Fibroblast of pulmonary artery (primary cell): ENCODE results near the gene TMPRSS5.
"Not testable (repeated sequence)": the region's sequence is repeated elsewhere in the genome, so short reads cannot be mapped to it uniquely, and the experiment has no call there.

Experiments used
- DNase-seq: peaks from one replicate; pipeline ENCODE4 v3.0.0-alpha.2; 2010; ENCODE audit warnings: low read depth
- H3K4me3 ChIP-seq: replicated peaks from 2 replicates; pipeline ENCODE4 v1.5.1; 2011; ENCODE audit warnings: low read depth, mild to moderate bottlenecking, control low read depth, low read length, moderate library complexity
- TF ChIP-seq, protein P1 (sequence below): IDR thresholded peaks from 2 replicates; pipeline ENCODE4 v1.5.1; 2011; ENCODE audit warnings: mild to moderate bottlenecking, control low read depth, low read length, inconsistent platforms; ENCODE audit errors: missing control alignments

TMPRSS5 gene

DNA sequence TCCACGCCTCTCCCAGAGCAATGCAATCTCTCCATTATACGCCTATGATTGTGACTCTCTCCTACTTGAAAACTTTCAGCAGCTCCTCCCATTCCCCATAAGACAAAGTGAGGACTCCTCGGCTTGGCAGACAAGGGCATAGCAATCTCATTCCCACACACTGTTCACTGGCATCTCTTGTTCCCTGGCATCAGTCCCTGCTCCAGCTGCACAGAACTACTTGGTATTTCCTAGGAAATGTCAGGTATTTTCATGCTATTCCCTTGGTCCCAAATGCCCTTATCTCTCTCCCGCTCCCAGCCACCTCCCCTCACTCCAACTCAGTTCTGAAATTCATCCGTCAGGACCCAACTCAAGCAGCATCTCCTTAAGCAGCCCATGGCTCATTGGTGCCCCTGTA is 28.4 kb downstream of the TMPRSS5 start:
- TF ChIP-seq, protein P1, sequence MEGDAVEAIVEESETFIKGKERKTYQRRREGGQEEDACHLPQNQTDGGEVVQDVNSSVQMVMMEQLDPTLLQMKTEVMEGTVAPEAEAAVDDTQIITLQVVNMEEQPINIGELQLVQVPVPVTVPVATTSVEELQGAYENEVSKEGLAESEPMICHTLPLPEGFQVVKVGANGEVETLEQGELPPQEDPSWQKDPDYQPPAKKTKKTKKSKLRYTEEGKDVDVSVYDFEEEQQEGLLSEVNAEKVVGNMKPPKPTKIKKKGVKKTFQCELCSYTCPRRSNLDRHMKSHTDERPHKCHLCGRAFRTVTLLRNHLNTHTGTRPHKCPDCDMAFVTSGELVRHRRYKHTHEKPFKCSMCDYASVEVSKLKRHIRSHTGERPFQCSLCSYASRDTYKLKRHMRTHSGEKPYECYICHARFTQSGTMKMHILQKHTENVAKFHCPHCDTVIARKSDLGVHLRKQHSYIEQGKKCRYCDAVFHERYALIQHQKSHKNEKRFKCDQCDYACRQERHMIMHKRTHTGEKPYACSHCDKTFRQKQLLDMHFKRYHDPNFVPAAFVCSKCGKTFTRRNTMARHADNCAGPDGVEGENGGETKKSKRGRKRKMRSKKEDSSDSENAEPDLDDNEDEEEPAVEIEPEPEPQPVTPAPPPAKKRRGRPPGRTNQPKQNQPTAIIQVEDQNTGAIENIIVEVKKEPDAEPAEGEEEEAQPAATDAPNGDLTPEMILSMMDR, result no peak
- no peak for DNase-seq
- no peak overlapping the region for H3K4me3 ChIP-seq

DNA sequence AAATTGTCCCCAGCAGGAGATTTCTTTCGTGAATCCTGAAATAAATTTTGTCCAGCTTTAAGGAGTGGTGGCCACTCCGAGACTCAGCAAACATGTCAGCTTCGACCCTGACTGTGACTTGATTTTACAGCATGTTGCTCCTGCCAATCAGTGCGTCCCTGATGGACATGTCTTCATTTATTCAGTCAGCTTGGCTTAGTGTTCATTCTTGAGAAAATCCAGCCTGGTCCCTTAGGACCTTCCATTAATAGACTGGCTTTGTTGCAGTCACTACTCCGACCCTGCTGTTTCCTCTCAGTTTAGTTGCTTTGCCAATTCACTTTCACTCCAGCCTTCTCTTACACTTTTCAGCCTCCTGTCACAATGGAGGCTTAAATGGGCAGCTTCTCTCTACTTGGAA is 30.5 kb downstream of the TMPRSS5 start:
- TF ChIP-seq, protein P1, result no peak
- H3K4me3 ChIP-seq, result no peak overlapping the region
- DNase-seq, result peak; percentile 20

DNA sequence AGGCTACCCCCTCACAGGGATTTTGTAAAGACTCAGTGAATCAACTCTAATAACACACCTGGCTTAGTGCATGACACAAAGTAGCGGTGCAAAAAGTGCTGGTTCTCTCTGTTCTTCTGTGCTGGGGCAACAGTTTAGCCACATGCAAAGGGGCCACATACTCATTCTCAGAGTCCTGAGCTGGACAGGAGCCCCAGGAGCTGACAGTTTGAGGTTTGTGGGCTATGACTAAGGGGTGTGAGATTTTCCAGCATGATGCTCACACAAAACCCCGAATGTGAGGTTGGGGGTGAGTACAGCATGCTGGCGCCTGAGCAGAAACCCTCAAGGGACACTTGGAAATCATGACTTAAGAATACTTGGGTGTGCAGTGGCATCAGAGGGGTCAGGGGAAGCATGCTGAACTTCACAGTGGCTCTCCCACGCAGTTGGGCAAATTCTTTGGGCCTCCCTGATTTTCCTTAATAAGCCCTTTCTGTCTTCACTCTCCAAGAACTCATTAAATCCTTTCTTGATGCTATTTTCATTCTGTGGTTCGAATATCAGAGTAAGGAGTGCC is 31.0 kb downstream of the TMPRSS5 start:
- TF ChIP-seq, protein P1, result no peak
- no peak overlapping the region for H3K4me3 ChIP-seq
- DNase-seq, result peak; percentile 60

DNA sequence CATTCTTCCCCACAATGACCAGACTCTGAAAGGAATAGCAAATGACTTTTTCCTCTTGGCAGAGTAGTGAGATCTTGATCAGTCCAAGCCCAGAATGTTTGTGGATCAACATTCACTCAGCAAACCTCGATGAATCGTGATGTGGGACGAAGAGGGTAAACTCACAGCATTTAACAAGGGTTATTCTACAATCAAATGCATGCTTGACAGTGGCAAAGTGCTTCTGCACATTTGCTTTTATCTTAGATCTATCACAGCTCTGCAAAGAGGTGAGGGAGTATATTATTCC is 31.8 kb downstream of the TMPRSS5 start:
- no peak overlapping the region for H3K4me3 ChIP-seq
- no peak for DNase-seq
- TF ChIP-seq, protein P1, result no peak

DNA sequence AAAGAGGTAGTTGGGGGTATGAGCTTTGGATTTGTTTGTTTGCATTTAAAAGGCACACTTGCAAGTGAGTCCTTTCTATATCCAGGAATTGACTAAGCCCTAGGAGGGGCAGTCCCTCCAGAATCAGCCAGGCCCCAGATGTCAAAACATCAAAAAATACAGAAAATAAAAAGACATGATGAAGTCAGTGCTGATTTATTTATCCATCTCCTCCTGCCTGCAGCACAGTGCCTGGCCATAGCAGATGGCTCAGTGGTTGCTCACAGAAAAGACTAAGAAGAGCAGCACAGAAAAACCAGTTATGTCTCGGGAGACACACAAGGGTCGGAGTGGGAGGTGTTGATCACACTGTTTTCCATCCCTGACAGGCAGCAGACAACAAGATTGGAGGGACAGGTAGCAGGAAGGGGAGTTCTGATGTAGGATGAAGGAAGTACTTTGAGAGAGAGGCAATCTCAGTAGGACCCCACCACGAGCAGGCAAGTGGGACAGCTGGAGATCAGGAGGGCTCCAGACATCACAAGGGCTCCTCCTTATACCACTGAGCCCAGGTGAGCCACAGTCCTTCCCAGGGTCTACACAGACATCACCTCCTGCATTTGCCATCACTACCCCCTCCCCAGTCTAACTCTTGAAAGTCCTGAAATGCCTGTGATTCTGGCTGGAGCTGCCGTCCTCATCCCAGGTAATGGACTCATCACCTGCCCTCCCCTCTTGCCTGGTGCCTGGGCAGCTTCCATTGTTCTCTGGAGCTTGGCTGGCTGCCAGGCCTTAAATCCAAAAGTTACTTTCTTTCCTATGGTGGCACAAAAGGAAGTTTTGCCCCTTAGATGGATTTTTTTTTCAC is 32.3 kb downstream of the TMPRSS5 start:
- TF ChIP-seq, protein P1, result no peak
- no peak overlapping the region for H3K4me3 ChIP-seq
- DNase-seq, result no peak

DNA sequence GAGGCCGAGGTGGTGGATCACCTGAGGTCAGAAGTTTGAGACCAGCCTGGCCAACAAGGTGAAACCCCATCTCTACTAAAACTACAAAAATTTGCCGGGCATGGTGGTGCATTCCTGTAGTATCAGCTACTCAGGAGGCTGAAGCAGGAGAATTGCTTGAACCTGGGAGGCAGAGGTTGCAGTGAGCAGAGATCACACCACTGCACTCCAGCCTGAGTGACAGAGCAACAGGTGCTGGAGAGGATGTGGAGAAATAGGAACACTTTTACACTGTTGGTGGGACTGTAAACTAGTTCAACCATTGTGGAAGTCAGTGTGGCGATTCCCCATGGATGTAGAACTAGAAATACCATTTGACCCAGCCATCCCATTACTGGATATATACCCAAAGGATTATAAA is 34.2 kb downstream of the TMPRSS5 start:
- not testable (repeated sequence) for H3K4me3 ChIP-seq, DNase-seq

DNA sequence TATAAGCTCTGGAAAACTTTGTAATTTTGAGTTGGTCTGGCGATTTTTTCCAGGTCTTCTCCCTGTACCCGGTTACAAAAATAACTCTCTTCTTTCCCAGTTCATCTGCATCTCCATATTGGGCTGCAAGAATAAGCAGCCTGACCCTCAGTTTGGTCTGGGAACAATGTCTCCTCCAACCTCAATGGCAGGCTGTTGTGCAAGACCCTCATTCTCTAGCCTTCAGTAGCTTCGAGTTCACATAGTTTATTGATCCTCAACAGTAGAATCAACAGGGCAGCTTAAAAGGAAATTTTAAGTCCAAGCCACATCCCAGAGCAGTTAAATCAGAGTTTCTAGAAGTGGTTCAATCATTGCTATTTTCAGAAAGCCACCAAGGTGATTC is 35.3 kb downstream of the TMPRSS5 start:
- H3K4me3 ChIP-seq, result no peak overlapping the region
- TF ChIP-seq, protein P1, result no peak
- no peak for DNase-seq
